NCI-H2107 treated with DMSO at 0.1 percent for 48 hours (cell line): Measurements from ENCODE around the gene MVK.
A peak's percentile ranks its signal among the peaks of the same experiment; 100 is the strongest.

Experiments
- DNase-seq: peaks from one replicate; lab custom pipeline; 2025; ENCODE audit not compliant: unreplicated experiment; lab: John Stamatoyannopoulos, UW

The MVK gene

GRCh38 chr12:109605599-109606228 is 32.1 kb downstream of the MVK start:
- no peak for DNase-seq

GRCh38 chr12:109606320-109607028 is 32.9 kb downstream of the MVK start:
- DNase-seq: no peak

GRCh38 chr12:109607618-109608017 is 34.0 kb downstream of the MVK start:
- DNase-seq: no peak

DNA sequence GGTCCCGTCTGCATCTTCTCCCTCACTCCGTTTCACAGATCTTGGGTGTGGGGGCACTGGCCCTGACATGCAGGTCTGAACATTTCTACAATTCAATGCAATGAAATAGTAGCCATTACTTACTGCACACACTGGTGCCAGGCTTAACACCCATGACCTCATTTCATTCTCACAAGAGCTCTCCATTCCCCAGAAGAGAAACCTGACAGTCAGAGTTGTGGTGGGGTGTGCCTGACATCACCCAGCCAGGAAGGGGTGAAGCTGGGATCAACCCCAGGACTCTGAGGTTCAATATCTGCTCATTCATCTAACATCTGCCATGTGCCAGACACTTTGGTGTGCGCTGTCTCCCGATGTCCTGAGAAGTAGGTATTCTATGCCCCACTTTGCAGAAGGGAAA is 34.7 kb downstream of the MVK start:
- no peak for DNase-seq

DNA sequence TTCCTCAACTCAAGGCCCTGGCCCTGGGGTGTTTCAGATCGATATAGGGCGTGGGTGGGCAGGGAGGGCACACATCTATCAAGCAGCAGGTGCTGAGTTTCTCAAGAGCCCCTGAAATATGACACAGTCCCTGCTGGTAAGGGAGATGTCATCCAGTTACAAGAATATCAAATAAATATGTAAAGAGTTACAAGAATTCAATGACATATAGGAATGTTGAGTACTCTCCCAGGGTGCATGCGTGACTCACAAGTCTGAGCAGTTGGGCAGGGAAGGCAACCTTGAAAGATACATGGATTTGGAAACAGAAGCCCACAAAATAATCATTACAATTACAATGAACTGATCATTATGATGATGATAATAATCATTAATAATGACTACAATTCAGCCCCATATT is 35.2 kb downstream of the MVK start:
- no peak for DNase-seq

DNA sequence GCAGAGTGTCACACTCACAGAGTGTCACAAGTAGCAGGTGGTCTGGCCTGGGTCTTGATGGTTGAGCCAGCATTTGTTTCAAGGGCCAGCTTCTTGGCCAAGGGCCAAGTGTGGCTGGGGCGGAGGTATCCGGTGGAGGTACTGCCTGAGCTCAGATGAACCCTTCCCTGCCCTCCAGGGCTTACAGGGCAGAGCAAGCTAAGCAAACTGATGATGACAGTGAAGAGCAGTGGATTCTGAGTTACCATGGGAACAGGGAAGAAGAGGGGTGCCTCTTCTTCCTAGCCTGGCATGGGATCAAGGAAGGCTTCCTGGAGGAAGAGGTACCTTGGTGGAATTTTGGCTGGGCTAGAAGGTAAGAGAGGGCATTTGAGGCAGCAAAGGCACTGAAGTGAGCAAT is 35.7 kb downstream of the MVK start:
- no peak for DNase-seq

GRCh38 chr12:109610523-109610922 is 36.9 kb downstream of the MVK start:
- DNase-seq: no peak

DNA sequence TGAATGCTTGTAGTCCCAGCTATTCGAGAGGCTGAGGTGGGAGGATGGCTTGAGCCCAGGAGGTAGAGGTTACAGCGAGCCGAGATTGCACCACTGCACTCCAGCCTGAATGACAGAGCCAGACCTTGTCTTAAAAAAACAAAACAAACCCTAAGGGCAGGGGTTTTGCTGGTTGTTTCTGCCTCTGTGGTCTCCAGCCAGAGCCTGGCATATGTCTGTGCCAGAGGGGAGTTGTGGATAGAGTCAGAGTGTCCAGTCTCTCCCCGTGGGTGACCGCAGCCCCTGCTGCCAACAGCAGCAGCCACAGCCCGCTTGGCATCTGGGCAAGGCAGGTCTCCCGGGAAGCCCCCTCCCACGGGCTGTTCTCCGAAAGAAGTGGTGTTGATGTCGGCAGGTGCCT is 37.6 kb downstream of the MVK start:
- no peak for DNase-seq

DNA sequence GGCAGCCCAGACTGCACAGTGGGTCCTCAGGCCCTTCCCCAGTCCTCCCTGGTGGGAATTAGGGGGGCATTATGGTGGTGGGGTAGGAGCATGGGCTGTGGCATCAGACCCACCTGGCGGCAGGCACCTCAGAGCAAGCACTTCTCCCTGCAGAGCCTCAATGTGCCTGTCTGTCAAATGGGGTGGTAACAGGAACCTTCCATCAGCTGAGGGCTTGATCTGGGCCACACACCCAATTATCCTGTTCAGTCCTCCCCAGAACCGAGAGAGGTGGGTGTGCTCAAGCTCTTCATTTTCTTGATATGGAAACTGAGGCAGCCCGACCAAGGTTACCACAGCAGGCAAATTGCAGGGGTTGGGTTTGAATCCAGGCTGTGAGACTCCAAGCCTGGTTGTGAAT is 38.4 kb downstream of the MVK start:
- DNase-seq: no peak

DNA sequence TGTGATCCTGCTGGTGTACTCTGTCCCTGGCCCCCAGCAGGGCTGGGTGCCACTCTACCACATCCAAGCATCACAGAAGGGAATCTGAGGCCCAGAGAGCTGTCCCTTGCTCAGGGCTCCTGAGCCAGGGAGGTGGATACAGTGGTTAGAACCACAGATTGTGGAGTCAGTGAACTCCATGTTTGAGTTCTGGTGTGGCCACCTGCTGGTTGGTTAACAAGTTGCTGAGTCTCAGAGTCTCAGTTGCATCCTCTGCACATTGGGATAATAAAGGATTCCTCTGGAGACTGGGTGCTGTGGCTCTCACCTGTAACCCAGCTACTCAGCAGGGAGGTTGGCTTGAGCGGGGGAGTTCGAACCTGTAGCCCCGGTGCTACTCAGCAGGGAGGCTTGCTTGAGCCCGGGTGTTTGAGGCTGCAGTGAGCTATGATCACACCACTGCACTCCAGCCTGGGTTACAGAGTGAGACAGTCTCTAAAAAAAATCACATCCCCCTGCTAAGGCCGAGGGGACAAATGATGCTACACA is 39.4 kb downstream of the MVK start:
- no peak for DNase-seq

DNA sequence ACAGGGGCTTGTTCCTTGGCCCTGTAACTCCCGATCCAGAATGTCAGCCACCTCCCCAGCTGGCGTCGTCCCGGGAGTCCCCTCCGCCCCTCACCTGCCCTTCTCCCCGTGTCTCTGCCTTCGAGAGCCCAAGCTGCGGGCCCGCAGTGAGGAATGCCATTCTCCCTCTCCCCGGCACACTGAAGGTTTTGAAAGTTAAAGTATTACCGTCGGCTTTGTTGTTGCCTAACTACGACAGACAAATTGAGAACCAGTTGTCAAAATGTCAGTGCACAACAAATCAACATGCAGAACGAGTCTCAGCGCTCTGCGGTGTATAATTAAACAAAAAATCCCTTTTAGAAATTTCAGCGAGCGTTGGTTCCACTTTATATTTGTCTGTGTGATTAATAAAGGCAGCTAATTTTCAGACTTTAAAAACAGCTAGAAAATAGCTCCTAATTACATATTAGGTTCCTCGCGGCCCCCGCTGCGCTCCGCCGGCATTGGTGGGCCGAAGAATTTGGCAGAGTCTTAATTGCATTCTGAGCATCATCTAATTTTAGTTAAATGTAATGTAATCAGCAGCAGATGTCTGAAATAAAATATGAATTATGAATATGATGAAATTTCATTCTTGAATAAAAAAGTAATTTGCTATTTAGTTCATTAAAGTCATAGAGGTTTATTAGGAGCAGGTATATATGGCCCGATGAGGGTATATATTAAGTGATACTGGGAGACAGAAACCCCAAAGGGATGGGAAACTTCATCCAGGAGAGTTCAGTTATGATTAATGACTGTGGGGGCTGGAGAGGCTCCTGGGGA is 40.3 kb downstream of the MVK start:
- no peak for DNase-seq

DNA sequence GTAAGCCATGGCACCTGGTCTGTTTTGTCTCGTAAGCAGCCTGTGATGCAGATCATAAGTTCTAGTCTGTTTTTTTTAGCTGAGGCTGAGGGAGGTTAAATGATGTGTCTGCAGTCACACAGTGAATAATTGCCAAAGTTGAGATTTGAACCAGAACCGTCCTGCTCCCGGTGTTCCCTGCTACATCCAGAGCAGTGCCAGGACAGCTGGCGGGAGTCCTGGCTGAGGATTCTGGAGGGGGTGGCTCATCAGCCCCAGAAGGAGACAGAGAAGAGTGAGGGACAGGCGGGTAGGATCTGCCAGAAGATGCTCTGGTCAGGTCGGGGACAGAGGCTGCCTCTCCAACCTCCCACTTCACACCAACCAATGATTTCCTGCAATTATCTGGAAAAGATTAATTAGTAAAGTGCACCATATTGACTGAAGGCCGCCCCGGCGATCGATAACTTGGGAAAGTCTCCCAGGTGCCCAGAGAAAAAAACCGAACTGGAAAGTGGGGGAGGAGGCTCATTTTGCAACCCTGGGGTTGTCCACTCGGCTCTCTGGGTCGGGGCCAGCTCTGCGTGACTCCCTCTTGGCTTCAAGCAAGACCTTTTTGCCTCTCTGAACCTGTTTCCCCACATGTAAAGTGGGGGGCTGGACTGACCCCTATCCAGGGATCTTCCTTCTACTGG is 42.1 kb downstream of the MVK start:
- no peak for DNase-seq

DNA sequence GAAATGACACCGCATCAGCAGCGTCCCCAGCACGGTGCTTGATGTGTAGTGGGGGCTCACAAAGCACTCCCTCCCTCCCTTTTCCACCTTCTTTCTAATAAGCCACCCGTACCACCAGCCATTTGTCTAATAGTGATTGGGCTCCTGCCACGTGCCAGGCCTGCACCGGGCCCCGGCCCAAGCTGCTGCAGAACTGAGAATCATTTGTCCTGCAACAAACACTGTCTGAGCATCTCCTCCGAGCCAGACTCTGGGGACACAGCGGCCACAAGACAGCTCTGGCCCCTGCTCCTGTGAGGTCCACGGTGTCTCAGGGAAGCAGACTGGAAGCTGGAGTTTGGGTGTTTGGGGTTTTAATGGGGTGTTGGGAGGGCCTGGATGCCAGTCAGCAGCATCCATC is 43.9 kb downstream of the MVK start:
- DNase-seq: no peak

DNA sequence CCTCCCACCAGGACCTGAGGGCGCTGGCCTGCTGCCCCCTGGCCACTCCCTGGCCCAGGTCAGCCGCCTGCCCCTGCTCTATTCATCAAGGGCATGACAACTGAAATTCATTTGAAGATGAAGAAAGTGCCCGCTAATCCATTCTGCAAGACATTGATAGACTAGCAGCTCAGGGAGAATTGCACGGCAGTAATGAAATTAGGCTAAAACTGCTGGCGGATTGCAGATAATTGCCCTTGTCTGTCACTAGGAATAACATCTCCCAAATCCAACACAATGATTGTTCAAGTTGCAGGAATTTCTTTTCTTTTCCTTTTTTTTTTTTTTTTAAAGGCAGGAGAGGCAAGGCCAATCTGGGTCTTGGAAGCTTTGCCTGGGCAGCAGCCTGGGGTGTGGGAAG is 44.5 kb downstream of the MVK start:
- no peak for DNase-seq

DNA sequence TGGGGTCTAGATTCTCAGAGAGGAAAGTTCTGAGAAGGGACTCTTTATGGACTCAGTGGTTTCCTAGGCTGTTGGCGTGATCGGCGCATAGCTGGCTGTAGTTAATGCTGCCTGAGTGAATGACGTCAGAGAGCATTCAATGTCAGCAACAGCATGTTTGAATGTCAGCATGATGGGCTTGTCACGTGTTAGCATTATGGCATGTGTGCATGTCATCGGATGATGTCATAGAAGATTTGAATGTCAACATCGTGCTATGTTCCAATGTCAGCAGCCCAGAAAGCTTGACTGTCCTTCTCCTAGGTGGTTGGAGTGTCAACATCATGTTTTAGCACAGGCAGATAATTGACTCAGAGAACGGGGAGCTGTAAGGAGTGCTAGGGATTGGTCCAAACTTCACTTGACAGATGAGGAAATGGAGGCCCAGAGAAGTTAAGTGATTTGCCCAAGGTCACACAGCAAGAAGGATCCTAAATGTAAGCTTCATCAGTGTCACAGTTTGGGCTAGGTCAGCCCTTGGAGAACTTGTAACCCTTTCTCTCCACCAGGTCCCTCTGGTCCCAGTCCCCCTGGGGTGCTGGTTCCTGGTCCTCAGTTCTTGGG is 45.5 kb downstream of the MVK start:
- DNase-seq: no peak

- peak; percentile 28 for DNase-seq
Observed at GRCh38 chr12:109621211-109621694, 47.7 kb downstream of the MVK start.

- peak; percentile 77 for DNase-seq
Observed at GRCh38 chr12:109621901-109622364, 48.3 kb downstream of the MVK start.

DNA sequence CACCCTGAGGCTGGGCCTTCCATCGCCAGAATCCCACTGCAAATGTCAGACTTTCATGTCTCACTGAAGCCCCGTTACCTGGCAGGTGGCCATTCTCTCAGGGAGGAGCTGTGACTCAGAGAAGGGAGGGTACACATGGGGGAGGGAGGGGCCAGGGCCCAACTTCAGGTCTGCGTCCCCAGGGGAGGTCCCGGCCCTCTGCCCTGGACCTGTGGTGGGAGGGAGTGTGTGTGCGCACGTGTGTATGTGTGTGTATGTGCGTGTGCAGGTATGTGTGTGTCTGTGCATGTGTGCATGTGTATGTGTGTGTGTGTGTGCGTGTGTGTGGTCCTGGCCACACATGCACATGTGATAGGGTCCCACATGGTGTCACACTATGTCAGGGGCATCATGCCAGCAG is 50.9 kb downstream of the MVK start:
- DNase-seq: no peak

DNA sequence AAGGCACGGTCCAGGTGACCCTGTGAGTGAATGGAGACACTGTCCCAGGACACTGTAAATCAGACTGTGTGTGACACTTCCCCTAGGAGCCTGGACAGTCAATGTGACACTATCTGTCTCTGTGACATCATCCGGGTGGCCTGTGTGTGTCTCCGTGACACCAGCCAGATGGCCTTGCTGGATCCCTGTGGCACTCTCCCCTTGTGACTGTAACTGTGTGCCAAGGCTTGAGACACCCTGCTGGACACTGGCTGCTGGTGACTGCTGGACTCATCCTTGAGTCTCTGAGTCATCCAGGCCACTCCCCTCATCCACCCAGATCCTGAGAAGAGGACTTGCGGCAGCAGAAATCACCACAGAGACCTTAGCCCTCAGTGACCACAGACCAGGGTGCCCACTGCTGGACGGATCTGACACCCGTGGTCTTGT is 51.6 kb downstream of the MVK start:
- no peak for DNase-seq

DNA sequence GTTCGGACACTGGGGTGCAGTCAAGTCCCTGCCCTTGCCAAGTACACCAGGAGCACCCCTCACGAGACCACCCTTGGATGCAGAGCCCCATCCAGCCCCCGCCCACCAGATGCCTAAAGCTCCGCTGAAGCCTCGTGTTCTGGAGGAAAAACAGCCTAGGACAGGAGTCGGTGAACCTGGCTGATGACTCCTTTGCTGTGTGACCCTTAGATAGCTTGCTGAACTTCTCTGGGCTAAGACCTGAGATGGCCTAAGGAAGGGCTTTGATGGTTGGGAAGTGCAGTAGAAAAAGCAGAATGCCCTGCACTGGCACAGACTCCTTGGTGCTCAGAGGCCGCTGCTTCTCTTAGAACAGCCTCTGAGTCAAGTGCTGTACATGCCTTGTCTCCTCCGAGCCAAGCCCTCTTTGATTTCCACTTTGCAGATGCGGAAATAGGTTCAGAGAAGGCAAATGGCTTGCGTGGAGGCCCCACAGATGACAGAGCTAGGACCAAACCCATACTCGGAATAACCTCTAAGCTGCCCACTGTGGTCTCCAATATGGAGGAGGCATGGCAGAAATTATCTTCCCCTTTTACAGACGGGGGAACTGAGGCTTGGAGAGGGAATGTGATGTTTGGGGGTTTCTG is 52.3 kb downstream of the MVK start:
- no peak for DNase-seq
